ENCODE measurements around the gene OR5P2.
"Not testable (repeated sequence)": the region's sequence is repeated elsewhere in the genome, so short reads cannot be mapped to it uniquely, and the experiment has no call there.

Gene OR5P2, protein sequence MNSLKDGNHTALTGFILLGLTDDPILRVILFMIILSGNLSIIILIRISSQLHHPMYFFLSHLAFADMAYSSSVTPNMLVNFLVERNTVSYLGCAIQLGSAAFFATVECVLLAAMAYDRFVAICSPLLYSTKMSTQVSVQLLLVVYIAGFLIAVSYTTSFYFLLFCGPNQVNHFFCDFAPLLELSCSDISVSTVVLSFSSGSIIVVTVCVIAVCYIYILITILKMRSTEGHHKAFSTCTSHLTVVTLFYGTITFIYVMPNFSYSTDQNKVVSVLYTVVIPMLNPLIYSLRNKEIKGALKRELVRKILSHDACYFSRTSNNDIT

DNA sequence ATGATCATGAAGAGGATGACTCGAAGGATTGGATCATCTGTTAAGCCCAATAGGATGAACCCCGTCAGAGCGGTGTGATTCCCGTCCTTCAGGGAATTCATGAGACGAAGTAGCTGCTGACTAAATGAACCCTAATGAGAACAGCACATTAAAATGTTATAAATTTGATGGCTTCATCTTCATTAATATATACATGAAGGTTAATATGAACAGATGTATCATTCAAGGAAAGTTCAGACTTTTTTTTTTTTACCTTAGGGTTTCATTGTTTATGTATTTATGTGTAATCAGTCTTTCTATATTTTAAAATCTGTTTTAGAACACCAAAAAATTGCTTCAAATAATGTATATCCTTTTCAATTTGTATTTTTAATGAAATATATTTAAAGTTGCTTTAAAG is at the start of gene OR5P2:
Gene OR5P2, minus strand, starts transcription at position 101 of the 400 bp plus-strand sequence. Its CDS starts 0 bp downstream, at position 101.
- no peak for DNase-seq (ENCODE audit: low spot score)

DNA sequence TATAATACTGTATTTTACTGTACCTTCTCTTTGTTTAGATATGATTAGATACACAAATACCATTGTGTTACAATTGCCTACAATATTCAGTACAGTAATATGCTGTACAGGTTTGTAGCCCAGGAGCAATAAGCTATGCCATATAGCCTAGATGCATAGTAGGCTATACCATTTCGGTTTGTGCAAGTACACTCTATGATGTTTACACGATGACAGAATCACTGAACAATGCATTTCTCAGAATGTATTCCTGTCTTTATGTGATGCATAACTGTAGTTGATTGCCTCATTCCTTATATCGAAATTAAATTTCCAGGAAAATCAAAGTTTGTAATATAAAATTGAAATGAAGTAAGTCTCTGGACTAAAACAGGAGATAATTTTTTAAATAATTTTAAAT is 49.3 kb upstream of the OR5P2 start:
- DNase-seq (ENCODE audit: low spot score), result no peak

DNA sequence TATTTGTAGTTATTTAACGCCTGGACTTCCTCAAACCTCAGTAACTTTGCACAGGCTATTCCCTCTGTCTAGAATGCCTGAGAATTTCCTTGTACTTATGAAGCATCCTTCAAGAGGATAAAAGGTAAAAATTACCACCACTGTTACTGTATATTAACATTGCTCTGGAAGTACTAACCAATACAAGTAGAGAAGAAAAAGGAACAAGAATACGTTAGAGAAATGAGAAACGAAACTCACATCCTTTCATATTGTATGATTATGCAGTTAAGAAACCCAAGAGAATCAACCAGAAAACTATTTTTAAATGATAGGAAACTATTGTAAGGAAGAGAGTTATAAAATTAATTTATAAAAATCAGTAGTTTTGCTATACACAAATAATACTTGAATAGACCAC is 48.2 kb upstream of the OR5P2 start:
- DNase-seq (ENCODE audit: low spot score), result no peak

DNA sequence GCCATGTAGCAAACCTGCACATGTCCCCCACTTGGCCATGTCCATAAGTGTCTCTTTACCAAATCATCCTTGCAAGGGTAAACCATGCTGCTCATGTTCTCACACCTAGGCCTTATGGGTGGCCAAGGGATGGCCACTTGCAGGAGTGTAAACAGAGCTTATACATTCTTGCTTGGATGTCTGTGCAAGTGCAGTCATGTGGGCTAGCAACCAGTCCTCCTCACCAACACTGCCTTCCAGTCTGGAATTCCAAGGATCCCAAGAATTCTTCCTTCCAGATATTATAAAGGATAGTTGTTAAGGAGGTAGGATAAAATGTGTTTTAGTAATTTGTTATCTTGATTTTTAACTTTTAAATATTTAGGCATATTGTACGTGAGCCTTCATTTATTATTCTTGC is 47.8 kb upstream of the OR5P2 start:
- no peak for DNase-seq (ENCODE audit: low spot score)

DNA sequence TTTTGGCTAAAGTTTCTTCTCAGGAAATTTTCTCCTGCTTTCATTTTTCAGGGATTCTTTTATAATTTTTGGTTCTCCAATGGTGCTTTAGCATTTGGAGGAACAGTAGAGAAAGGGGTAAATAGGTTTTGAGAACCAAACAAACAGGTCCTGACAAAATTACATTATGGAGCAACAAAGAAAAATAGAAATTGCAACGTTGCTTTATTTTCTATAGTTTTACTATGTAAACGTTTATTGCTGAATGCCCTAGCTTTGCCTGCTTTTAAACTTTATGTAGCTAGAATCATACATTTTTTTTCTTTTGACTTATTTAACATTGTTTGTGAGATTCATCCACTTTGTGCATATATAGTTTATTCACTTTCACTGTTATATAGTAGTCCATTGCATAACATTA is 43.8 kb upstream of the OR5P2 start:
- DNase-seq (ENCODE audit: low spot score), result no peak

DNA sequence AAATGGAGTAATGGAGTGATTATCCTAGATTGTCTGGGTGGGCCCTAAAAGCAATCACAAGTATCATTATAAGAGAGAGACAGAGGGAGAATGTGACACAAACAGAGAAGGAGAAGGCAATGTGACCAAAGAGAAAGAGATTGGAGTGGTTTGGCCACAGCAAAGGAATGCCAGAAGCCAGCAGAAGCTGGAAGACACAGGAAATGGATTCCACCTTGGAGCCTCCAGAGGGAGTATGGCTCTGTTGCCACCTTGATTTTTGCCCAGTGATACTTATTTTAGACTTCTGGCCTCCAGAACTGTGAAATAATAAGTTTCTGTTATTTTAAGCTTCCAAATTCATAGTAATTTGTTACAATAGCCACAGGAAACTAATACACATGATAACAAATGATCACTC is 36.8 kb upstream of the OR5P2 start:
- DNase-seq (ENCODE audit: low spot score), result no peak

DNA sequence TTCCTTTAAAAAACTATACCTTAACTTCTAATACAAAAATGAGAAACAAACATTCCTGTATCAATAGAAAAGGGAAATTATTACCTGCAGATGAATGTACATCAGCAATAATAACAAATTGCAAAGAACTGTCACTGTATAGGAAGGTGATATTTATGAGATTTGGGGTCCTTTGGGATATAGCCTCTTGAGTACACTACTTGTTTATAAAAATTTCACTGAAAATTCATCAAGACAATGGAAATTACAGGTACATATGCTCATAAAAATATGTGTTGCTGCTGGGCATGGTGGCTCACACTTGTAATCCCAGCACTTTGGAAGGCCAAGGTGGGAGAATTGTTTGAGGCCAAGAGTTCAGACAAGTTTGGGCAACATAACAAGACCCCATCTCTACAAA is 34.0 kb upstream of the OR5P2 start, which contains the start of gene OR5P3:
Gene OR5P3, minus strand, starts transcription at position 101 of the 400 bp plus-strand sequence.
- no peak for DNase-seq (ENCODE audit: low spot score)

DNA sequence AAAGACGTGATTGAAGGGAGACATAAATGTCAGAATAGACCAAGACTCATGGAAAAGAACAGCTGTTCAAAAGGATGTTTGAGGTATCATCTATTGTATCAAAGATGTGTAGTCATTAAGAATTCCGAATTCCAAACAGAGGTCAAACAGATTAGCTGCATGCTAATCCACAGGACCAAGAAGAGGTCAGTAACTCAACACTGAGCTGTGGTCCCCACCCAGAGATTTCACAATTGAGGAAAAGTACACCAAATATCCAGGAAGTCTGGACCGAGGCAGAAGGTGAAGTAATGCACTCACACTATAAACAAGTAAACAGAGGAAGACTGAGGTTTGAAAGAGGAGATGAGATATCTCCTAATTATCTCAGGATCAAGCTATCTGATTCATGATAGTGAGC is 29.6 kb upstream of the OR5P2 start:
- no peak for DNase-seq (ENCODE audit: low spot score)

DNA sequence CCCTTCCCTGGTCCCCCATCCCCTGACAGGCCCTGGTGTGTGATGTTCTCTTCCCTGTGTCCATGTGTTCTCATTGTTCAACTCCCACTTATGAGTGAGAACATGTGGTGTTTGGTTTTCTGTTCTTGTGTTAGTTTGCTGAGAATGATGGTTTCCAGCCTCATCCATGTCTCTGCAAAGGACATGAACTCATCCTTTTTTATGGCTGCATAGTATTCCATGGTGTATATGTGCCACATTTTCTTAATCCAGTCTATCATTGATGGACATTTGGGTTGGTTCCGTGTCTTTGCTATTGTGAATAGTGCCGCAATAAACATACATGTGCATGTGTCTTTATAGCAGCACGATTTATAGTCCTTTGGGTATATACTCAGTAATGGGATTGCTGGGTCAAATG is 23.7 kb upstream of the OR5P2 start:
- not testable (repeated sequence) for DNase-seq (ENCODE audit: low spot score)

DNA sequence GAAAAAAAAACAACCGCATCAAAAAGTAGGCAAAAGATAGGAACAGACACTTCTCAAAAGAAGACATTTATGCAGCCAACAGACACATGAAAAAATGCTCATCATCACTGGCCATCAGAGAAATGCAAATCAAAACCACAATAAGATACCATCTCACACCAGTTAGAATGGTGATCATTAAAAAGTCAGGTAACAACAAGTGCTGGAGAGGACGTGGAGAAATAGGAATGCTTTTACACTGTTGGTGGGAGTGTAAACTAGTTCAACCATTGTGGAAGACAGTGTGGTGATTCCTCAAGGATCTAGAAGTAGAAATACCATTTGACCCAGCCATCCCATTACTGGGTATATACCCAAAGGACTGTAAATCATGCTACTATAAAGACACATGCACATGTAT is 18.2 kb upstream of the OR5P2 start:
- not testable (repeated sequence) for DNase-seq (ENCODE audit: low spot score)

DNA sequence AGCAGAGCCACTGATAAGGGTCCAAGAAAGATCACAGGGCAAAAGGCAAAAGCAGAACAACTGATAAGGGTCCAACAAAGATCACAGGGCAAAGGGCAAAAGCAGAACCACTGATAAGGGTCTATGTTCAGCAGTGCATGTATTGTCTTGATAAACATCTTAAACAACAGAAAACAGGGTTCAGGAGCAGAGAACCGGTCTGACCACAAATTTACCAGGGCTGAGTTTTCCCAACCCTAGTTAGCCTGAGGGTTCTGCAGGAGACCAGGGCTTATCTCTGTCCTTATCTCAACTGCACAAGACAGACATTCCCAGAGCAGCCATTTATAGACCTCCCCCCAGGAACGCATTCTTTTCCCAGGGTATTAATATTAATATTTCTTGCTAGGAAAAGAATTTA is 13.6 kb upstream of the OR5P2 start:
- not testable (repeated sequence) for DNase-seq (ENCODE audit: low spot score)

DNA sequence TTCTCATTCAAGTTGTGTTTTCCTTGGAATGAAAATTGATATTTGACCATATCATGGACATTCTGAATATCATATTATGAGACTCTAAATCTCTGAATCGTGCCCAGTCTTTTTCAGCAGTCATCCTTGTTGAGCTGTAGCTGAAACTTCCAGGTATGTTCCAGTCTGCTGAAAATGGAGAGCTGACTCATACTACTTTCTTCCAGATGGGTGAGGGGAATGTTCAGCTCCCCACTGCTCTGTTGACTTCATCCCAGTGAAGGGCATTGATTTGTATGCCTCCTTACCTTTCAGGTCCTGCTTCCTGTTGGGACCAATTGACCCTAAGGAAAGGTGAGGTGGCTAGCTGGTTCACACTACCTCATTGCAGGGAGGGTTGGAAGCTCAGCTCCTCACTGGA is 3.5 kb downstream of the OR5P2 start:
- no peak for DNase-seq (ENCODE audit: low spot score)

DNA sequence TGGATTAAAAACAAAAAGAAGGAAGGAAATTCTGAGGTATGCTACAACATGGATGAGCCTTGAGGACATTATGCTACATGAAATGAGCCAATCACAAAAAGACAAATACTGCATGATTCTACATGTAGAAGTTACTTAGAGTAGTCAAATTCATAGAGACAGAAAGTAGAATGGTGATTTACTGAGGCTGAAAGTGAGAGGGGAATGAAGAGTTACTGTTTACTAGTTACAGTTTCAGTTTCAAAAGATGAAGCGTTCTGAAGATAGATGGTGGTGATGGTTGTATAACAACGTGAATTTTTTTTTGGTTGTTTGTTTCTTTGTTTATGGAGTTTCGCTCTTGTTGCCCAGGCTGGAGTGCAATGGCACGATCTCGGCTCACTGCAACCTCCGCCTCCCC is 9.5 kb downstream of the OR5P2 start:
- DNase-seq (ENCODE audit: low spot score), result no peak

DNA sequence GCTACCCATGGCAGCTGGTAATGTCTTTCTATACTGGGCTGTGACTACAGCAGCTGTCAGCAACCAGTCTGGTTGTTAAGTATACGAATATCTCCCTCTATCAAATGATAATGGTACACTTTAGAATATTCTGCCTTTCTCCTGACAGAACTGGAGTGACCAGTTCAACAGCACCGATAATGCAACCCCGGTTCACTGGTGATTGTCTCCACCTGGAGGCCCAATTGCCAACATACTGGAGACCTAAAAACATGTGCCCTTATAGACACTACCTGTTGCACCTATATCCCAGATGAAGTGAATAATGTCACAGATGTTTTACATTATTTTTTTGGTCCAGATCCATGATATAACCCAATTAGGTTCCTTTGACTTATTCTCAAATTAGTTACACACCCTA is 21.1 kb downstream of the OR5P2 start:
- no peak for DNase-seq (ENCODE audit: low spot score)

DNA sequence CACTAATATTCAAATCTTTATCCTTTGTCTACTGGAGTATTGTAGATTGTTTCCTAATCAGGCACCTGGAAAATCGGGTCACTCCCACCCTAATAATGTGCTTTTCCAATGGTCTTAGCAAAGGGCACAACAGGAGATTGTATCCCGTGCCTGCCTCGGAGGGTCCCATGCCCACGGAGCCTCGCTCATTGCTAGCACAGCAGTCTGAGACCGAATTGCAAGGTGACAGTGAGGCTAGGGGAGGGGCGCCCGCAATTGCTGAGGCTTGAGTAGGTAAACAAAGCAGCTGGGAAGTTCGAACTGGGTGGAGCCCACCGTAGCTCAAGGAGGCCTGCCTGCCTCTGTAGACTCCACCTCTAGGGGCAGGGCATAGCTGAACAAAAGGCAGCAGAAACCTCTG is 32.4 kb downstream of the OR5P2 start:
- not testable (repeated sequence) for DNase-seq (ENCODE audit: low spot score)

DNA sequence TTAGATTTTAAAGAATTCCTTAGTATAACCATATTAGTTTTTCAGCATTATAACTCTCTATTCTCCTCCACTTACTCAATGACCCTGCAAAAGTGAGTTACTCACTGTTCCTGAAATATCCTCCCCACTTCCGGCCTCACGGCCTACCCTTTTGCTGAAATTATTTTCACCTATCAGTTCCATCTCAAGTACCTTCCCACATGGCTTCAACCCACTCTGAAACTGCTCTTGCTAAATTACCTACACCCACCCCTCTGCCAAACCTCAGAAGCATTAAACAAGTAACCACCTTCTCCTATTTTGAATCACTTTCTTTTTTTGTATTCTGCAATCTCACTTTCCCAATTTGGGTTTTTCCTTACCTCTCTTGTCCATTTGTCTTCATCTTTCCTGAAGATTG is 37.7 kb downstream of the OR5P2 start:
- DNase-seq (ENCODE audit: low spot score), result no peak

DNA sequence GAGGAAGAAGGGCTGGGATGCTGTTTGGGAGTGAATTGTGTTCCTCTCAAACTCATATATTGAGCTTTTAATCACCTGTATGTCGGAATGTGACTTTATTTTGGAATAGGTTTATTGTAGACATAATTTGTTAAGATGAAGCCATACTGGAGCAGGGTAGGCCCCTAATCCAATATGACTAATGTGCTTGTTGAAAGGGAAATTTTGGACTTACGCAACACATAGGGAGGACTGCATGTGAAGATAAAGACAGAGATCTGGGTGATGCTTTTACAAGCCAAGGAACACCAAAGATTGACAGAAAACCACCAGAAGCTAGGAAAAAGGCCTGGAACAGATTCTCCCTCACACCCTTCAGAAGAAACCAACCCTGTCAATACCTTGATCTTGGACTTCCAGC is 47.3 kb downstream of the OR5P2 start:
- no peak for DNase-seq (ENCODE audit: low spot score)
